Measurements from ENCODE around the gene CHD6.

GRCh38 chr20:41650231-41650948, 32.2 kb upstream of the CHD6 start:
- TF ChIP-seq, protein P1, sequence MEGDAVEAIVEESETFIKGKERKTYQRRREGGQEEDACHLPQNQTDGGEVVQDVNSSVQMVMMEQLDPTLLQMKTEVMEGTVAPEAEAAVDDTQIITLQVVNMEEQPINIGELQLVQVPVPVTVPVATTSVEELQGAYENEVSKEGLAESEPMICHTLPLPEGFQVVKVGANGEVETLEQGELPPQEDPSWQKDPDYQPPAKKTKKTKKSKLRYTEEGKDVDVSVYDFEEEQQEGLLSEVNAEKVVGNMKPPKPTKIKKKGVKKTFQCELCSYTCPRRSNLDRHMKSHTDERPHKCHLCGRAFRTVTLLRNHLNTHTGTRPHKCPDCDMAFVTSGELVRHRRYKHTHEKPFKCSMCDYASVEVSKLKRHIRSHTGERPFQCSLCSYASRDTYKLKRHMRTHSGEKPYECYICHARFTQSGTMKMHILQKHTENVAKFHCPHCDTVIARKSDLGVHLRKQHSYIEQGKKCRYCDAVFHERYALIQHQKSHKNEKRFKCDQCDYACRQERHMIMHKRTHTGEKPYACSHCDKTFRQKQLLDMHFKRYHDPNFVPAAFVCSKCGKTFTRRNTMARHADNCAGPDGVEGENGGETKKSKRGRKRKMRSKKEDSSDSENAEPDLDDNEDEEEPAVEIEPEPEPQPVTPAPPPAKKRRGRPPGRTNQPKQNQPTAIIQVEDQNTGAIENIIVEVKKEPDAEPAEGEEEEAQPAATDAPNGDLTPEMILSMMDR (IDR thresholded peaks at IDR 0.05) = no peak
- TF ChIP-seq POLR2A (IDR thresholded peaks at IDR 0.05) = no peak

Data from adrenal gland (tissue), 5 donors.